ENCODE results near the gene PIK3R4. TPM values are rescaled to one million over a fixed set of nuclear protein-coding genes. Genes with fewer than 3 reads are reported as not detected.

The PIK3R4 gene
- total RNA-seq, 1 donor from 2014 or later: 11.4 TPM

DNA sequence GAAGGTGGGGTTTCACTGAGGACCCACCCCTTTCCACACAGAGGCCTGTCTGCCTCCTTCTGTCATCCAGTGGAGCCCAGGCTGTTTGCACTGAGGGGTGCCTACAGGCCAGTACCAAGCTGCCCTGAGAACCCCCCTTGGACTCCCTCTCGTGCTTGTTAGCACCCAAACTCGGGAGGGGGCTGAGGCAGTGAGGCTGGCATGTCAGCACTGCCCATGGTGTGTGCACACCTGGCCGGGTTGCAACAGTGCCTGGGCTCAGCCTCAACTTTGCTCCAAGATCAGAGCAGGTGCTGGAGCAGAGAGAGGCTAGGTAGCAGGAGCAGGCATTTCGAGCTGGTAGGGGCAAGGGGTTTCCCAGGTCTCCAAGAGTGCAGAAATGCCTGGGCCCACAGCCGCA, 90.0 kb downstream of the PIK3R4 start:
- no peak for ATAC-seq
- intact Hi-C loops (cut with DNase I): no loop called here
- DNase-seq (ENCODE audit: missing footprints): no peak

DNA sequence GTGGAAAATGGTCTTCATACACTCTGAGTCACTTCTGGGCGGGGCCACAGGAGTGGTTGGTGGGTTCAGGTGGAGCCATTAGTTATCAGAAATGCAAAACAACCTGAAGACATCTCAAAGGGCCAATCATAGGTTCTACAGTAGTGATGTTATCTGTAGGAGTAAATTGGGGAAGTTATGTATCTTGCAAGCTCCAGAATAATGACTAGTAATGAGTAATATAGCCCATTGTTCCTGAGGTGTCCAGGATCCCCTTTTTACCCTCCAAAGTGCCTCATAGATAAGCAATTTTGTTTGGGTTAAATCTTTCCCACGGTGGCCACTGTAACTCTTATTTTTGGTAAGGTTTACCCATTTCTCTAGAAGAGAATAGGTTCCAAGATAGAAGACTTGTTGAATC, 91.7 kb downstream of the PIK3R4 start:
- DNase-seq (ENCODE audit: missing footprints) (no peak), ATAC-seq (no peak)
- intact Hi-C loops (cut with DNase I): no loop called here

DNA sequence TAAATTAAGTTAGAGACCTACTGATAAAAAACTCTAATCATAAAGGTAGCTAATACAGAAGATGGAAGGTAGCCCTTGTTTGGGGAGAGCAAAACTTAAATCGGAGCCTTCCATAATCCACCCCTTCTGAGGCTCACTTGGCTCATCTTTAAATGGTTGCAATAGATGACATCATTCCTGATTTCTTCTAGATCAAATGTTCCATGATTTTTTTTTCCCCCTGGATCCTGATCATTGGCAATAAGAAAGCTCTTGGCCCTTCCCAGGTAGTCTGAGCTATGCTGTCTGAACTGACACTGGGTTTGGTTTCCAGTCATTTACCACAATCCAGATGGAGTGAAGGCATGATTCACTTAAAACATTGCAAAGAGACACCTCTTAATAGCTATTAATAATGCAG, 92.5 kb downstream of the PIK3R4 start:
- no peak for DNase-seq (ENCODE audit: missing footprints)
- intact Hi-C loops (cut with DNase I): no loop called here
- no peak for ATAC-seq

DNA sequence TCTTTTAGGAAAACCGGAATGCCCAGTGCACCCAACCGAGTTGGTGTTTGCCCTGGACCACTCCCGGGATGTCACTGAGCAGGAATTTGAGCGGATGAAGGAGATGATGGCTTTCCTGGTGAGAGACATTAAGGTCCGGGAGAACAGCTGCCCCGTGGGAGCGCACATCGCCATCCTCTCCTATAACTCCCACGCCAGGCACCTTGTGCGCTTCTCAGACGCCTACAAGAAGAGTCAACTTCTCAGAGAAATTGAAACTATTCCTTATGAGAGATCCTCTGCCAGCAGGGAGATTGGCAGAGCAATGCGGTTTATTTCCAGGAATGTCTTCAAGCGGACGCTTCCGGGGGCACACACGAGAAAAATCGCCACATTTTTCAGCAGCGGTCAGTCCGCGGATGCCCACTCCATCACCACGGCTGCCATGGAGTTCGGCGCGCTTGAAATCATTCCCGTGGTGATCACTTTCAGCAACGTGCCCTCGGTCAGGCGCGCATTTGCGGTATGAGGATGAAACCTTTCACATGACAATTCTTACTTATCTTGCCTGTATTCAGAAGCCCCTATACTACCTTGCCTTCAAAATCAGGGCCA, 97.5 kb downstream of the PIK3R4 start:
- DNase-seq (ENCODE audit: missing footprints) (peak; percentile 70), ATAC-seq (no peak)
- intact Hi-C loops (cut with DNase I): no loop called here

DNA sequence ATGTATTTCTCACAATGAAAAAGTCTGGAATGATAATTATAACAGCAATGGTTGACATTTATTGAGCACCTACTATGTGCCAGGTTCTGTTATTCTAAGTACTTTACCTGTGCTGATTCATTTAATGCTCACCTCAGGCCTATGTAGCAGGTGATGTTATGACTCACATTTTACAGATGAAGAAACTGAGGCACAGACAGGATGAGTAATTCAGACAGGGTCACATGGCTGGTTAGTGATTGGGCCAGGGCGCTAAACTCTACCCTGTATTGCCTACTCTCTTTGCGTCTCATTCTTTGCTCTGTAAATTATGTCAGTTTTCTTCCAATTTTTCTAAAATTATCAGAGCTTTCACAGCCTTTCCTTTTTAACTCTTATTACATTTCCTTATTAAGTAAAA, 98.3 kb downstream of the PIK3R4 start:
- ATAC-seq: no peak
- intact Hi-C loops (cut with DNase I): no loop called here
- no peak for DNase-seq (ENCODE audit: missing footprints)

DNA sequence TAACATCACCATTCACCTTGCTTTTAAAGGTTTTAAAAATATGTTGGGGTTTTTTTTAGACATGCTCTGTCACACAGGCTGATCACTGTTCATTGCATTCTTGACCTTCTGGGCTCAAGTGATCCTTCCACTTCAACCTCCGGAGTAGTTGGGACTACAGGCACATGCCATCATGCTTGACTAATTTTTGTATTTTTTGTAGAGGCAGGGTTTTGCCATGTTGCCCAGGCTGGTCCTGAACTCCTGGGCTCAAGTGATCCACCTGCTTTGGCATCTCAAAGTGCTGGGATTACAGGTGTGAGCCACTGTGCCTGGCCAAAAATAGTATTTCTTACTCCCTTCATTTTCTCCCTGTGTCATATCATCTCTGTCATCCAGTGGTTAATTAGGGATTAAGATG, 101.4 kb downstream of the PIK3R4 start:
- DNase-seq (ENCODE audit: missing footprints): no peak
- intact Hi-C loops (cut with DNase I): no loop called here
- no peak for ATAC-seq

DNA sequence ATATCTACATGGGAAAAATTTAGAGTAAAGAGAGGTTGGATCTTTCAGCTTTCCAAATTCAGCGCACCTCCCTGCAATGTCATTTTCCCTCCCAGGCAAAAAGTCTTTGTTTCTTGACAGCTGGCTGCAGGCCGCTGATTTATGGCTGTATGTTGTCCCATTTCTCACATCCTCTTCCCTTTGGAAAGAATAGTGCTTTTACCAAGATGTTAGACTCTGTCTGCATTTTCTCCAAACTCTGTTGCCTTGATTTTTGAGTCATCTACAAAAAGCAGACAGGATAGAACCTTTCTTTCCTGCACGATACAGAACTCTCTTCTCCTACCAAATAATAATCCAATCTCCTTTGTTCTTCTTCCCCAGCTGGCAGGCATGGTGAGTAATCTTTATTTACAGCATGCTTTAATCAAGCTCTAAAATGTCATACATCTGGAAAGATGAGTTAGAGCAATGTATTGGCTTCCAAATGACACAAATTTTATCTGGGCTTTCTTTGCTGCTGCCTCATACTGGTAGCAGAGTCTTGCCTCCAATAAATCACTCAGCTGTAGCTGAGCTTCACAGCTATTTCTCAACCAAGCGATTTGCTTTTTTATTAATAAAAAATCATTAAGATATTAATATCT, 101.9 kb downstream of the PIK3R4 start:
- no peak for ATAC-seq
- intact Hi-C loops (cut with DNase I): no loop called here
- no peak for DNase-seq (ENCODE audit: missing footprints)

DNA sequence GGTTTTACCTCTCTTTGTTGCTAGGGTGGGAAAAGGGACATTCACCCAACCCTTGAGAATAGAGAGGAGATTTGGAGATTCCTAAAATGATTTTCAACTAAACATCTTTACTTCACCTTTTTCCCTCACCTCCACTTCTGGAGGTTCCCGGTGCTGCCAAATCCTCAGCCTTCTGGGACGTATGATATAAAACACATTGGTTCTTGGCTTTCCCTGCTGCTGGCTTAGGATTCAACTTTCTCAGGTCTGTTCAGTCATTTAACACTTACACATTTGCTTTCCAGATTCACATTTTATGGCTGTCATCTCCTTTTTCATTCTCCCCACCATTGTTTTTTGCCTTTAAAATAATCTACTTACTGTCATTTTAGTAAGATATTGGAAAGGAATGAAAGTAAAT, 106.6 kb downstream of the PIK3R4 start:
- DNase-seq (ENCODE audit: missing footprints): no peak
- no peak for ATAC-seq
- intact Hi-C loops (cut with DNase I): no loop called here

DNA sequence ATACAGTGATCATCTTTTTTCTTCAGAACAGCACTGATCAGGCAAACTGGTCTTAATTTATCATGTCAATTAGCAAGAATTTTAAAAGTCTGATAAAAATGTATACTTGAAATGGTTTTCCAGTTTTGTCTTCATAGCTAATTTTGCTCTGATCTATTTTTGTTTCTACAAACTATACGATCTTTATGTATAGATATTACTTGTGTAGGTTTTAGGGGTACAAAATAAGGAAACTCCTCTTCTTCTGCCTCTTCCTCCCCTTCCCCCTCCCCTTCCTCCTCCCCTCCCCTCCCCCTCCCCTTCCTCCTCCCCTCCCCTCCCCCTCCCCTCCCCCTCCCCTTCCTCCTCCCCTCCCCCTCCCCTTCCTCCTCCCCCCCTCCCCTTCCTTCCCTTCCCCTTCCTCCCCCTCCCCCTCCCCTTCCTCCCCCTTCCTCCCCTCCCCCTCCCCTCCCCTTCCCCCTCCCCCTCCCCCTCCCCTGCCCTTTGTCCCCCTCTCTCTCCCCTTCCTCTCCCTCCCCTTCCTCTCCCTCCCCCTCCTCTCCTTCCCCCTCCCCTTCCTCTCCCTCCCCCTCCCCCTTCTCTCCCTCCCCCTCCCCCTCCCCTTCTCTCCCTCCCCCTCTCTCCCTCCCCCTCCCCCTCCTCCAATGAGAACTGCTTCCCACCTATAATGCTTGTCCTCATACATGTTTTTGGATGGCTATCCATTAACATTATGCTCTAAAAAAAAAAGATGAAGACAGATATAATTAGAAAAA, 110.0 kb downstream of the PIK3R4 start:
- DNase-seq (ENCODE audit: missing footprints) (no peak), ATAC-seq (no peak)
- intact Hi-C loops (cut with DNase I): no loop called here

DNA sequence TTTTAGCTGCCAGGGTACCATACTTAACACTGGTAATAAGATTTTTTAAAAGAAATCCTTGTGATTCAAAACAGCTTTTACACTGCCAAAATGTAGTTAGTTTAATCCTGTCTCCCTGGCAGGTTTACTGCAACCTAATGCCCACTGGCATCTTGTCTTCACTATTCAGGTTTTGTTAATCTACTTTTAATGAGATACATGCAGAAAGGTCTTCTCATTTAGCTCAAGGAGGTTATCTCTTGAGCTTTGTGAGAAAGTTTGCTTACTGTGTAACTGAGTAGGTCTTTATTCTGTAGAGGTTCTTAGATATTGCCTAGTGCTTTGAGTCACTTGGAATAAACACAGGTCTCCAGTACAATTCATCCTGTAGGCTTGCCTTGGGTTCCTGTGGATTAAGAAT, 110.7 kb downstream of the PIK3R4 start:
- no peak for ATAC-seq
- intact Hi-C loops (cut with DNase I): no loop called here
- DNase-seq (ENCODE audit: missing footprints): no peak

DNA sequence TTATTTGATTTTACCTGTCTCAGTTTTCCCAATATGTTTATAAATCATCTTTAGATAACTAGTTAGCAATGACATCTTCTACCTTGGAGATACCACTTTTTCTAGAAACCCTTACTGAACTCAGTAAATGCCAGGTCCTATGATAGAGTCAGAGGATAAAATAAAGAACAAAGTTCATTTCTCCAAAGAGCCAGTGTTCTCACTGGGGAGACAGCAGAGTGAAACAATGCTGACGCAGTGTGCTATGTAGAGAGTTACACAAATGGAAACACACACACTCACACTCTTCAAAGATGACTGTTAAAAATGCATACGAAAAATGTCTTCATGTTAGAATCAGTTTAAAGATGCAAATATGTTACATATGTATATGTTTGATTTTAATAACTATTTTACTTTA, 111.3 kb downstream of the PIK3R4 start:
- intact Hi-C loops (cut with DNase I): no loop called here
- no peak for DNase-seq (ENCODE audit: missing footprints)
- ATAC-seq: no peak

Other genes starting within 250 kb of the PIK3R4 start
- 2.2 TPM for gene COL6A6, start 229.7 kb downstream of the PIK3R4 start, total RNA-seq
- gene ATP2C1, start 147.3 kb upstream of the PIK3R4 start, total RNA-seq: 57.2 TPM